ENCODE data around the gene SH3RF2. TPM values are rescaled to one million over a fixed set of nuclear protein-coding genes. Genes with fewer than 3 reads are reported as not detected.

SH3RF2 gene
- total and polyA plus RNA-seq, 10 of the 15 experiments (the other 5 are each of a cell fraction or from before 2014, with no cell fraction given) = 0.15 TPM; not detected in 9

GRCh38 chr5:146082798-146083197 is 146.4 kb downstream of the SH3RF2 start:
- H3K4me2 ChIP-seq (ENCODE audit: control insufficient read depth, insufficient read depth) = peak overlapping the region; percentile 46
- RAD21 ChIA-PET (ENCODE audit: unreplicated experiment) = no interaction called here
- intact Hi-C loops (cut with micrococcal nuclease; ENCODE audit: unreplicated experiment) (no loop called here), in situ Hi-C loops (cut with MboI) (no loop called here)
- CTCF ChIA-PET = no interaction called here
- SMC1A ChIA-PET (ENCODE audit: uncharacterized antibody, unreplicated experiment) = no interaction called here
- no peaks in the 10 kb centered on the region for H3K27me3 ChIP-seq (replicated peaks in 1 of 2; ENCODE audit: control insufficient read depth in 2 of 2, insufficient read depth in 2 of 2, low read length in 1 of 2)
- H3K79me2 ChIP-seq (ENCODE audit: control insufficient read depth, insufficient read depth, low read length) = no peaks in the 10 kb centered on the region
- H4K20me1 ChIP-seq (ENCODE audit: control insufficient read depth, insufficient read depth) = no peaks in the 10 kb centered on the region
- H3K4me3 ChIP-seq = no peak overlapping the region
- TF ChIP-seq EP300 (IDR thresholded peaks at IDR 0.05; ENCODE audit: borderline replicate concordance in 1 of 2, control insufficient read depth in 1 of 2, low read depth in 2 of 2, low read length in 2 of 2) = no peak
- TF ChIP-seq, protein P1, sequence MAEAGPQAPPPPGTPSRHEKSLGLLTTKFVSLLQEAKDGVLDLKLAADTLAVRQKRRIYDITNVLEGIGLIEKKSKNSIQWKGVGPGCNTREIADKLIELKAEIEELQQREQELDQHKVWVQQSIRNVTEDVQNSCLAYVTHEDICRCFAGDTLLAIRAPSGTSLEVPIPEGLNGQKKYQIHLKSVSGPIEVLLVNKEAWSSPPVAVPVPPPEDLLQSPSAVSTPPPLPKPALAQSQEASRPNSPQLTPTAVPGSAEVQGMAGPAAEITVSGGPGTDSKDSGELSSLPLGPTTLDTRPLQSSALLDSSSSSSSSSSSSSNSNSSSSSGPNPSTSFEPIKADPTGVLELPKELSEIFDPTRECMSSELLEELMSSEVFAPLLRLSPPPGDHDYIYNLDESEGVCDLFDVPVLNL (IDR thresholded peaks at IDR 0.05; ENCODE audit: low read depth, low read length) = no peak
- TF ChIP-seq POLR2AphosphoS2 (IDR thresholded peaks at IDR 0.05; ENCODE audit: low read depth, low read length) = no peak
- no peak for TF ChIP-seq ZBED1 (IDR thresholded peaks at IDR 0.05; ENCODE audit: borderline replicate concordance)
- no peak for TF ChIP-seq RBBP5 (conservative IDR thresholded peaks at IDR 0.05)
- TF ChIP-seq CBX3 (IDR thresholded peaks at IDR 0.05; ENCODE audit: borderline replicate concordance, low read depth) = no peak
- no peak for TF ChIP-seq NR2C1 (IDR thresholded peaks at IDR 0.05)
- no peak for TF ChIP-seq SP1 (IDR thresholded peaks at IDR 0.05; ENCODE audit: low read depth, low read length)
- TF ChIP-seq, protein P2, sequence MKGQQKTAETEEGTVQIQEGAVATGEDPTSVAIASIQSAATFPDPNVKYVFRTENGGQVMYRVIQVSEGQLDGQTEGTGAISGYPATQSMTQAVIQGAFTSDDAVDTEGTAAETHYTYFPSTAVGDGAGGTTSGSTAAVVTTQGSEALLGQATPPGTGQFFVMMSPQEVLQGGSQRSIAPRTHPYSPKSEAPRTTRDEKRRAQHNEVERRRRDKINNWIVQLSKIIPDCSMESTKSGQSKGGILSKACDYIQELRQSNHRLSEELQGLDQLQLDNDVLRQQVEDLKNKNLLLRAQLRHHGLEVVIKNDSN (IDR thresholded peaks at IDR 0.05; ENCODE audit: borderline replicate concordance, extremely low read length, insufficient read depth, low read depth, low read length) = no peak
- no peak for TF ChIP-seq CHD2 (IDR thresholded peaks at IDR 0.05; ENCODE audit: borderline replicate concordance, low read depth, low read length)
- TF ChIP-seq MYB (IDR thresholded peaks at IDR 0.05; ENCODE audit: borderline replicate concordance, low read depth, low read length) = no peak
- no peaks in the 10 kb centered on the region for H3K9me3 ChIP-seq (replicated peaks; ENCODE audit: control insufficient read depth, insufficient read depth, low read length)
- DNase-seq (ENCODE audit: low read depth, low spot score) = peak; percentile 40
- no peaks in the 10 kb centered on the region for H3K36me3 ChIP-seq (ENCODE audit: control insufficient read depth in 2 of 2, insufficient read depth in 2 of 2, low read length in 1 of 2)
- BruUV-seq (replicated peaks) = no TSS peak
- WGBS (ENCODE audit: insufficient coverage, insufficient replicate concordance, low lambda C conversion rate, missing lambda C conversion rate) = 23% methylated on average over 3 of the region's 3 CpGs
- peaks cover 25% of the 10 kb centered on the region for H3K4me1 ChIP-seq (ENCODE audit: control insufficient read depth, insufficient read depth, low read length)
- H3K9ac ChIP-seq (ENCODE audit: control insufficient read depth, insufficient read depth, low read length) = no peak overlapping the region
- no peak overlapping the region for H3K27ac ChIP-seq (ENCODE audit: control insufficient read depth, insufficient read depth)
- peak; percentile 94 for ATAC-seq
- peak; percentile 97 for FAIRE-seq
- POLR2A ChIA-PET = no interaction called here
- no peak overlapping the region for H2AFZ ChIP-seq (ENCODE audit: control insufficient read depth, low read depth, low read length)

All from GM12878 (cell line).